DOHH2 (cell line): ENCODE measurements around the gene PIP5K1C.
A peak's percentile ranks its signal among the peaks of the same experiment; 100 is the strongest.

Experiments used
- H3F3A ChIP-seq: fragments of 200-600 bp; sonication (generic), shearing (Covaris generic); 2 replicates; pipeline ENCODE4 v1.6.0; 2016; ENCODE audit warnings: antibody characterized with exemption, mild to moderate bottlenecking; ENCODE audit not compliant: control insufficient read depth, insufficient read depth
- H3K27ac ChIP-seq: fragments of 200-600 bp; sonication (generic); 2 replicates; pipeline ENCODE4 v1.5.1; 2014; ENCODE audit warnings: low read depth, mild to moderate bottlenecking, low read length, moderate library complexity
- H3K27me3 ChIP-seq: fragments of 200-600 bp; sonication (generic); 2 replicates; pipeline ENCODE4 v1.6.1; 2014; ENCODE audit warnings: mild to moderate bottlenecking, low read length, mixed read lengths; ENCODE audit not compliant: control insufficient read depth
- H3K36me3 ChIP-seq: fragments of 200-600 bp; sonication (generic); 2 replicates; pipeline ENCODE4 v1.6.1; 2014; ENCODE audit warnings: mild to moderate bottlenecking, low read length, moderate library complexity, mixed read lengths; ENCODE audit not compliant: control insufficient read depth
- H3K4me1 ChIP-seq: fragments of 200-600 bp; sonication (generic); 2 replicates; pipeline ENCODE4 v1.6.1; 2014; ENCODE audit warnings: mild to moderate bottlenecking, low read length, mixed read lengths; ENCODE audit not compliant: control insufficient read depth
- H3K4me2 ChIP-seq: fragments of 200-600 bp; sonication (generic); 2 replicates; pipeline ENCODE4 v1.6.0; 2014; ENCODE audit warnings: mild to moderate bottlenecking, low read length, moderate library complexity
- H3K4me3 ChIP-seq: fragments of 200-600 bp; sonication (generic); 2 replicates; pipeline ENCODE4 v1.5.1; 2014; ENCODE audit warnings: mild to moderate bottlenecking, low read length, mixed read lengths
- H3K79me2 ChIP-seq: fragments of 200-600 bp; sonication (generic); 2 replicates; pipeline ENCODE4 v1.6.1; 2014; ENCODE audit warnings: mild to moderate bottlenecking, low read length, mixed read lengths; ENCODE audit not compliant: control insufficient read depth
- H3K9me2 ChIP-seq: fragments of 200-600 bp; sonication (generic); replicated peaks from 2 replicates; pipeline ENCODE4 v1.6.1; 2014; ENCODE audit warnings: mild to moderate bottlenecking, low read length, mixed read lengths; ENCODE audit not compliant: control insufficient read depth
- H3K9me3 ChIP-seq: fragments of 200-600 bp; sonication (generic); 2 replicates; pipeline ENCODE4 v1.6.1; 2014; ENCODE audit warnings: antibody characterized with exemption, low read length, mixed read lengths; ENCODE audit not compliant: control insufficient read depth, insufficient read depth
- H4K20me1 ChIP-seq: fragments of 200-600 bp; sonication (generic); 2 replicates; pipeline ENCODE4 v1.6.0; 2014; ENCODE audit warnings: low read depth, mild to moderate bottlenecking, antibody characterized with exemption, low read length, moderate library complexity; ENCODE audit not compliant: control insufficient read depth, insufficient read depth
- CTCF ChIP-seq: fragments of 200-600 bp; sonication (generic); IDR thresholded peaks from one replicate; pipeline ENCODE4 v1.5.1; 2014; ENCODE audit warnings: antibody characterized with exemption, mild to moderate bottlenecking, low read depth, low read length; ENCODE audit not compliant: poor library complexity, severe bottlenecking
- EZH2phosphoT487 ChIP-seq: fragments of 200-600 bp; sonication (generic); IDR thresholded peaks from 2 replicates; pipeline ENCODE4 v1.6.1; 2017; ENCODE audit warnings: borderline replicate concordance, mild to moderate bottlenecking, antibody characterized with exemption, low read length, moderate library complexity, mixed read lengths

The PIP5K1C gene

GRCh38 chr19:3626473-3627350 is 73.6 kb downstream of the PIP5K1C start, which contains the start of gene CACTIN:
TSS of gene CACTIN (minus strand) at chr19:3626790. CDS start at chr19:3626762, 28 bp downstream.
- H3K79me2 ChIP-seq = peaks cover 27% of the 10 kb centered on the region
- no peak for TF ChIP-seq EZH2phosphoT487
- TF ChIP-seq CTCF = no peak
- H3K36me3 ChIP-seq = peaks cover 4% of the 10 kb centered on the region; the same call in 1 of the 2 replicates
- peak within 1 kb of the TSS; percentile 94 for H3K4me2 ChIP-seq
- H3K4me3 ChIP-seq = peak within 1 kb of the TSS; percentile 95
- peak within 1 kb of the TSS; percentile 62 for H3K27ac ChIP-seq
- H3K27me3 ChIP-seq = no peaks in the 10 kb centered on the region
- H4K20me1 ChIP-seq = peaks cover 5% of the 10 kb centered on the region; the same call in 1 of the 2 replicates
- no peaks in the 10 kb centered on the region for H3K9me2 ChIP-seq
- H3K4me1 ChIP-seq = peaks cover 18% of the 10 kb centered on the region
- H3F3A ChIP-seq = no peaks in the 10 kb centered on the region
- no peaks in the 10 kb centered on the region for H3K9me3 ChIP-seq

- H4K20me1 ChIP-seq = peaks cover 5% of the 10 kb centered on the region; the same call in 1 of the 2 replicates
- H3K4me1 ChIP-seq = peaks cover 18% of the 10 kb centered on the region
- no peaks in the 10 kb centered on the region for H3F3A ChIP-seq
- no peaks in the 10 kb centered on the region for H3K9me2 ChIP-seq
- peaks cover 4% of the 10 kb centered on the region; the same call in 1 of the 2 replicates for H3K36me3 ChIP-seq
- no peak for TF ChIP-seq EZH2phosphoT487
- TF ChIP-seq CTCF = no peak
- H3K79me2 ChIP-seq = peaks cover 27% of the 10 kb centered on the region
- H3K27me3 ChIP-seq = no peaks in the 10 kb centered on the region
- H3K9me3 ChIP-seq = no peaks in the 10 kb centered on the region
- peak overlapping the region; percentile 95 for H3K4me3 ChIP-seq
- no peak overlapping the region for H3K27ac ChIP-seq
- peak overlapping the region; percentile 94 for H3K4me2 ChIP-seq
These were observed 74.2 kb downstream of the PIP5K1C start for GRCh38 chr19:3625996-3626472.

GRCh38 chr19:3623716-3624115 is 76.6 kb downstream of the PIP5K1C start:
- H3K9me3 ChIP-seq = no peaks in the 10 kb centered on the region
- TF ChIP-seq CTCF (no peak), EZH2phosphoT487 (no peak)
- no peaks in the 10 kb centered on the region for H3K27me3 ChIP-seq
- no peak overlapping the region for H3K4me2 ChIP-seq
- no peak overlapping the region for H3K27ac ChIP-seq
- H3K4me3 ChIP-seq = no peak overlapping the region
- H4K20me1 ChIP-seq = peaks cover 5% of the 10 kb centered on the region; the same call in 1 of the 2 replicates
- H3K36me3 ChIP-seq = peaks cover 14% of the 10 kb centered on the region
- H3F3A ChIP-seq = no peaks in the 10 kb centered on the region
- peaks cover 18% of the 10 kb centered on the region for H3K4me1 ChIP-seq
- H3K79me2 ChIP-seq = peaks cover 27% of the 10 kb centered on the region
- H3K9me2 ChIP-seq = no peaks in the 10 kb centered on the region
